Germinal center (tissue), 1 donor: ENCODE results near the gene PID1.
"Not testable (repeated sequence)": the region's sequence is repeated elsewhere in the genome, so short reads cannot be mapped to it uniquely, and the experiment has no call there.

Experiments used
- DNase-seq: peaks from one replicate; pipeline ENCODE4 v3.0.0; 2012; ENCODE audit warnings: mixed read lengths, low spot score

Gene PID1

GRCh38 chr2:229111744-229112143, 159.3 kb downstream of the PID1 start:
- DNase-seq = no peak

GRCh38 chr2:229109195-229109594, 161.9 kb downstream of the PID1 start:
- no peak for DNase-seq

- DNase-seq = no peak
These were observed 163.5 kb downstream of the PID1 start for GRCh38 chr2:229107601-229108000.

- DNase-seq = no peak
These were observed 166.1 kb downstream of the PID1 start for GRCh38 chr2:229104974-229105387.

GRCh38 chr2:229104025-229104424, 167.1 kb downstream of the PID1 start:
- DNase-seq = no peak

GRCh38 chr2:229101314-229101713, 169.8 kb downstream of the PID1 start:
- DNase-seq = no peak

- no peak for DNase-seq
These were observed 171.9 kb downstream of the PID1 start for GRCh38 chr2:229099231-229099630.

- DNase-seq = no peak
These were observed 172.3 kb downstream of the PID1 start for GRCh38 chr2:229098801-229099200.

- DNase-seq = no peak
These were observed 174.5 kb downstream of the PID1 start for GRCh38 chr2:229096409-229097066.

- DNase-seq = no peak
These were observed 175.6 kb downstream of the PID1 start for GRCh38 chr2:229095472-229095871.

GRCh38 chr2:229090225-229090624, 180.9 kb downstream of the PID1 start:
- DNase-seq = no peak

GRCh38 chr2:229089776-229090175, 181.3 kb downstream of the PID1 start:
- DNase-seq = no peak

GRCh38 chr2:229088966-229089700, 182.0 kb downstream of the PID1 start:
- no peak for DNase-seq

GRCh38 chr2:229088517-229088913, 182.6 kb downstream of the PID1 start:
- no peak for DNase-seq

GRCh38 chr2:229087843-229088516, 183.1 kb downstream of the PID1 start:
- no peak for DNase-seq

GRCh38 chr2:229087267-229087666, 183.8 kb downstream of the PID1 start:
- no peak for DNase-seq

GRCh38 chr2:229085439-229085838, 185.6 kb downstream of the PID1 start:
- no peak for DNase-seq

- no peak for DNase-seq
These were observed 186.6 kb downstream of the PID1 start for GRCh38 chr2:229084447-229084846.

GRCh38 chr2:229083606-229084340, 187.3 kb downstream of the PID1 start:
- no peak for DNase-seq

- DNase-seq = no peak
These were observed 189.7 kb downstream of the PID1 start for GRCh38 chr2:229081411-229081810.

- no peak for DNase-seq
These were observed 190.9 kb downstream of the PID1 start for GRCh38 chr2:229080172-229080571.

- DNase-seq = not testable (repeated sequence)
These were observed 194.2 kb downstream of the PID1 start for GRCh38 chr2:229076886-229077285.
